ENCODE results near the gene PDIA4.
"Not testable (repeated sequence)": the region's sequence is repeated elsewhere in the genome, so short reads cannot be mapped to it uniquely, and the experiment has no call there.

PDIA4 gene

GRCh38 chr7:149031353-149031910 lies 3.1 kb upstream of the PDIA4 start:
- DNase-seq, result no peak

- not testable (repeated sequence) for DNase-seq
Observed at GRCh38 chr7:149030439-149030838, 2.1 kb upstream of the PDIA4 start.

GRCh38 chr7:149027611-149028345 lies 527 bp downstream of the PDIA4 start:
- DNase-seq, result no peak

- no peak for DNase-seq
Observed at GRCh38 chr7:149027055-149027454, 1.2 kb downstream of the PDIA4 start.

- DNase-seq, result no peak
Observed at GRCh38 chr7:149023662-149024061, 4.6 kb downstream of the PDIA4 start.

- no peak for DNase-seq
Observed at GRCh38 chr7:149022756-149023360, 5.4 kb downstream of the PDIA4 start.

- no peak for DNase-seq
Observed at GRCh38 chr7:149021725-149022062, 6.6 kb downstream of the PDIA4 start.

GRCh38 chr7:149020483-149020882 lies 7.8 kb downstream of the PDIA4 start:
- no peak for DNase-seq

- no peak for DNase-seq
Observed at GRCh38 chr7:149016876-149017275, 11.4 kb downstream of the PDIA4 start.

- no peak for DNase-seq
Observed at GRCh38 chr7:149014309-149014708, 14.0 kb downstream of the PDIA4 start.

- DNase-seq, result no peak
Observed at GRCh38 chr7:149013876-149014275, 14.4 kb downstream of the PDIA4 start.

- not testable (repeated sequence) for DNase-seq
Observed at GRCh38 chr7:149012730-149013129, 15.6 kb downstream of the PDIA4 start.

GRCh38 chr7:149011491-149011890 lies 16.8 kb downstream of the PDIA4 start:
- no peak for DNase-seq

GRCh38 chr7:149010451-149010850 lies 17.9 kb downstream of the PDIA4 start:
- no peak for DNase-seq

GRCh38 chr7:149009527-149009926 lies 18.8 kb downstream of the PDIA4 start:
- DNase-seq, result no peak

- DNase-seq, result no peak
Observed at GRCh38 chr7:149007611-149008010, 20.7 kb downstream of the PDIA4 start.

- no peak for DNase-seq
Observed at GRCh38 chr7:149007146-149007545, 21.2 kb downstream of the PDIA4 start.

GRCh38 chr7:149006345-149006725 lies 22.0 kb downstream of the PDIA4 start:
- DNase-seq, result no peak

GRCh38 chr7:149005427-149006344 lies 22.6 kb downstream of the PDIA4 start:
- DNase-seq, result no peak

- no peak for DNase-seq
Observed at GRCh38 chr7:149004405-149005370, 23.6 kb downstream of the PDIA4 start.

- no peak for DNase-seq
Observed at GRCh38 chr7:149003560-149004305, 24.6 kb downstream of the PDIA4 start.

Measured in NCI-H446 treated with DMSO at 0.1 percent for 48 hours (cell line).